K562 (cell line): Measurements from ENCODE around the gene PFKL. TPM values are rescaled to one million over a fixed set of nuclear protein-coding genes. Genes with fewer than 3 reads are reported as not detected.

Experiments
- BCL6 ChIP-seq: fragments of 250-450 bp; sonication (Bioruptor Pico); IDR thresholded peaks from 2 replicates; pipeline ENCODE4 v1.4.0; 2020
- CBX2 ChIP-seq: fragments of 200-600 bp; sonication (generic); IDR thresholded peaks from one replicate; pipeline ENCODE4 v1.6.1; 2012; ENCODE audit warnings: mild to moderate bottlenecking, low read length, inconsistent platforms; ENCODE audit not compliant: insufficient read depth, poor library complexity, severe bottlenecking
- ETV1 ChIP-seq: fragments of 450-650 bp; conservative IDR thresholded peaks from 2 replicates; pipeline ENCODE4 v1.6.1; 2016; ENCODE audit warnings: missing genetic modification characterization, control low read depth, low read depth, missing compliant biosample characterization
- IRF9 ChIP-seq: fragments of 450-650 bp; IDR thresholded peaks from 2 replicates; pipeline ENCODE4 v1.6.1; 2016; ENCODE audit warnings: missing biosample characterization, missing genetic modification characterization
- KDM1A ChIP-seq, 2 experiments: fragments of 450-650 bp; IDR thresholded peaks; 2 replicates each; pipeline ENCODE4 v1.6.1; 2016; ENCODE audit warnings: mild to moderate bottlenecking in 2 of 2
- LEF1 ChIP-seq: fragments of 450-650 bp; IDR thresholded peaks from 2 replicates; pipeline ENCODE4 v1.6.1; 2016; ENCODE audit warnings: mild to moderate bottlenecking
- MAFF ChIP-seq: IDR thresholded peaks from 2 replicates; pipeline ENCODE4 v1.6.1; 2012; ENCODE audit warnings: low read length, improper control_type of control experiment
- MAZ ChIP-seq, 2 experiments: fragments of 450-650 bp in 1 of 2; sonication (generic) in 1 of 2; formaldehyde crosslinking; IDR thresholded peaks in 1 of 2; conservative IDR thresholded peaks in 1 of 2; 2 replicates each; pipeline versions ENCODE4 v1.4.0 to v1.5.0; 2020; ENCODE audit warnings: mild to moderate bottlenecking in 1 of 2, missing genetic modification reagents in 1 of 2
- MECOM ChIP-seq: fragments of 250-450 bp; sonication (Bioruptor Pico); IDR thresholded peaks from 2 replicates; pipeline ENCODE4 v1.8.0; 2022; ENCODE audit warnings: inconsistent platforms
- MITF ChIP-seq: IDR thresholded peaks from 2 replicates; pipeline ENCODE4 v1.6.1; 2014; ENCODE audit warnings: antibody characterized with exemption
- MLLT1 ChIP-seq, 2 experiments: fragments of 450-650 bp; IDR thresholded peaks; 2 replicates each; pipeline ENCODE4 v1.6.1; 2016
- MTA1 ChIP-seq: fragments of 450-650 bp; IDR thresholded peaks from 2 replicates; pipeline ENCODE4 v1.6.1; 2017; ENCODE audit warnings: borderline replicate concordance
- MTA3 ChIP-seq: fragments of 450-650 bp; formaldehyde crosslinking; IDR thresholded peaks from 2 replicates; pipeline ENCODE4 v1.6.1; 2017; ENCODE audit warnings: mild to moderate bottlenecking, borderline replicate concordance
- NFXL1 ChIP-seq: fragments of 450-650 bp; formaldehyde crosslinking; IDR thresholded peaks from 2 replicates; pipeline ENCODE4 v1.4.0; 2021; ENCODE audit warnings: mild to moderate bottlenecking
- POLR3G ChIP-seq: IDR thresholded peaks from 2 replicates; pipeline ENCODE4 v1.6.1; 2011; ENCODE audit not compliant: insufficient read length, insufficient replicate concordance; ENCODE audit errors: extremely low read depth
- SMAD1 ChIP-seq: fragments of 150-350 bp; IDR thresholded peaks from 2 replicates; pipeline ENCODE4 v1.6.1; 2014; ENCODE audit warnings: low read length, low read depth; ENCODE audit not compliant: partially characterized antibody
- SMARCE1 ChIP-seq: fragments of 450-650 bp; IDR thresholded peaks from 2 replicates; pipeline ENCODE4 v1.7.1; 2016; ENCODE audit warnings: mild to moderate bottlenecking
- SOX6 ChIP-seq: fragments of 450-650 bp; IDR thresholded peaks from 2 replicates; pipeline ENCODE4 v1.6.1; 2014; ENCODE audit warnings: mild to moderate bottlenecking
- YBX1 ChIP-seq: fragments of 450-650 bp; IDR thresholded peaks from 2 replicates; pipeline ENCODE4 v1.7.1; 2016; ENCODE audit warnings: mild to moderate bottlenecking
- ZBTB1 ChIP-seq: sonication (generic); formaldehyde crosslinking; IDR thresholded peaks from 2 replicates; pipeline ENCODE4 v1.8.1; 2023; ENCODE audit warnings: missing genetic modification reagents, low read depth, mild to moderate bottlenecking, borderline replicate concordance
- ZNF124 ChIP-seq: sonication (generic); formaldehyde crosslinking; IDR thresholded peaks from 2 replicates; pipeline ENCODE4 v1.8.1; 2022; ENCODE audit warnings: missing genetic modification reagents
- ZNF586 ChIP-seq: fragments of 450-650 bp; formaldehyde crosslinking; conservative IDR thresholded peaks from 2 replicates; pipeline ENCODE4 v1.4.0; 2020; ENCODE audit warnings: mild to moderate bottlenecking, moderate library complexity
- ZNF778 ChIP-seq: fragments of 450-650 bp; formaldehyde crosslinking; IDR thresholded peaks from 2 replicates; pipeline ENCODE4 v1.4.0; 2020; ENCODE audit warnings: mild to moderate bottlenecking, moderate library complexity
- polyA plus RNA-seq, 8 experiments: library from polyadenylated mRNA; depleted of rRNA in 4 of 8; stranded (reverse) in 5 of 8; unstranded in 3 of 8; fragments of >200 nt; fragmentation: Nextera tagmentation in 2 of 8; fragmentation: Illumina TruSeq in 1 of 8; extraction: Ambion mirVana in 2 of 8; extraction: Trizol in 1 of 8; gene quantifications; 2 replicates each; pipeline versions ENCODE4 v1.2.1 to v1.2.3, GENCODE V29; 2011 to 2014; ENCODE audit warnings: inconsistent platforms in 1 of 8, missing spikeins in 1 of 8
- total RNA-seq, 7 experiments: library from RNA; depleted of rRNA in 6 of 7; stranded (reverse); fragments of >200 nt in 6 of 7; fragmentation: Illumina TruSeq in 2 of 7; extraction: Trizol in 2 of 7; gene quantifications; 2 replicates each; pipeline versions ENCODE4 v1.2.1 to v1.2.3, GENCODE V29; 2011 to 2021; ENCODE audit warnings: low replicate concordance in 1 of 7
- TF ChIP-seq, protein P1 (sequence below): sonication (generic); formaldehyde crosslinking; IDR thresholded peaks from 2 replicates; pipeline ENCODE4 v1.8.1; 2022; ENCODE audit warnings: missing genetic modification reagents

Gene PFKL
- total and polyA plus RNA-seq, 9 of the 15 experiments (the other 6 are each of a cell fraction or from before 2014, with no cell fraction given) = 1.1 to 124 (median 45.6) TPM

- TF ChIP-seq ZNF586 (no peak), SMARCE1 (no peak), MLLT1 (IDR thresholded peaks at IDR 0.05) (peak in 1 of 2 experiments; percentile 76; a peak in 1 of 4 replicates), MAFF (no peak), POLR3G (no peak), SMAD1 (no peak), KDM1A (IDR thresholded peaks at IDR 0.05) (no peak), YBX1 (no peak), NFXL1 (CRISPR knock-in tag) (no peak), MTA3 (peak; percentile 90; the same call in 1 of the 2 replicates), BCL6 (CRISPR knock-in tag) (no peak), SOX6 (no peak), LEF1 (peak; percentile 28; the same call in 1 of the 2 replicates), ZNF778 (CRISPR knock-in tag) (no peak), MECOM (CRISPR knock-in tag) (no peak), MITF (no peak), MAZ (CRISPR knock-in tag; conservative IDR thresholded peaks at IDR 0.05 in 1 of 2, IDR thresholded peaks at IDR 0.05 in 1 of 2) (peak; percentile 82 to 98), MTA1 (peak; percentile 100), CBX2 (no peak), IRF9 (tag) (no peak), ETV1 (tag) (peak; percentile 90), ZNF124 (CRISPR knock-in tag) (no peak), ZBTB1 (CRISPR knock-in tag) (peak; percentile 57; the same call in 1 of the 2 replicates)
- TF ChIP-seq, protein P1, sequence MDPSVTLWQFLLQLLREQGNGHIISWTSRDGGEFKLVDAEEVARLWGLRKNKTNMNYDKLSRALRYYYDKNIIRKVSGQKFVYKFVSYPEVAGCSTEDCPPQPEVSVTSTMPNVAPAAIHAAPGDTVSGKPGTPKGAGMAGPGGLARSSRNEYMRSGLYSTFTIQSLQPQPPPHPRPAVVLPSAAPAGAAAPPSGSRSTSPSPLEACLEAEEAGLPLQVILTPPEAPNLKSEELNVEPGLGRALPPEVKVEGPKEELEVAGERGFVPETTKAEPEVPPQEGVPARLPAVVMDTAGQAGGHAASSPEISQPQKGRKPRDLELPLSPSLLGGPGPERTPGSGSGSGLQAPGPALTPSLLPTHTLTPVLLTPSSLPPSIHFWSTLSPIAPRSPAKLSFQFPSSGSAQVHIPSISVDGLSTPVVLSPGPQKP = no peak
Observed at GRCh38 chr21:44338971-44339910, 39.4 kb downstream of the PFKL start, which contains the start of gene CFAP410 (continued).
